Fibroblast of skin of back (primary cell): ENCODE measurements around the gene RUNX2.
A peak's percentile ranks its signal among the peaks of the same experiment; 100 is the strongest.

ENCODE experiments used
- DNase-seq: peaks from one replicate; pipeline ENCODE4 v3.0.0-alpha.2; 2013

Gene RUNX2

DNA sequence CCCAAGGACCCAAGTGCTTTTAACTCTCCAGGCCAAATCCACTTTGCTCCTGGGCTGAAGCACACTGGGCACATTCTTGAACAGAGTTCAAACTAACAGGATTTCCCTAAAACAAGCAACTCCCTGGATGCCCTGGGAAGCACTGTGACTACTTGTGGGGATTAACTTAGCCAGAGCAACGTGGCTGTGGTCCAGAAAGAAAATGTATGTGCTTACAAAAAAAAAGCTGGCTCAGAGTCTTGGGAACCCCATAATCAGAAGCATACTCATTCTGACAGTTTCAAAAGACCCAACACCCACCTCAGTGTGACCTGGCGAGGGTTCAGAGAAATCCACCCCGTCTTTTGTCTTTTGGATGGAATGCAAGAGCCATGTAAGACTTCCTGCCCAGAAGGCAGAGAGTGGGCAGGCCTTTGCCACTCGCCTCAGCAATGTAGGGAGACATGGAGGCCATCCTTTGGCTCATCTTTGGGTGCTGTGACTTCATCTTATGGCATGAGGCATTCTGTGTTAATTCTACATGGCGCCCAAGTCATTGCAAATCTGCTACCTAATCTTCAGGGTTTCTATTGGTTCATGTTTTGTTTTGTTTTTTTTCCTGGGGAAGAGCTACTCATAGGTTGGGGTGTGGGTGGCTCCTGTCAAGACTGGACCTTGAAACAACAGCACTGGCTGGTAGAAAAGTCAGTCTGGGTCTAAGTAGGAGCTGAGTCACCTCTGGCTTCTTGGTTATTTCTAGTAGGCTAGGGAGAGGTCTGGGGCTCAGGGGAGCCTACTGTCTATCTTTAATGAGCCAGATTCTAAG, 298.2 kb downstream of the RUNX2 start:
- peak; percentile 90 for DNase-seq

DNA sequence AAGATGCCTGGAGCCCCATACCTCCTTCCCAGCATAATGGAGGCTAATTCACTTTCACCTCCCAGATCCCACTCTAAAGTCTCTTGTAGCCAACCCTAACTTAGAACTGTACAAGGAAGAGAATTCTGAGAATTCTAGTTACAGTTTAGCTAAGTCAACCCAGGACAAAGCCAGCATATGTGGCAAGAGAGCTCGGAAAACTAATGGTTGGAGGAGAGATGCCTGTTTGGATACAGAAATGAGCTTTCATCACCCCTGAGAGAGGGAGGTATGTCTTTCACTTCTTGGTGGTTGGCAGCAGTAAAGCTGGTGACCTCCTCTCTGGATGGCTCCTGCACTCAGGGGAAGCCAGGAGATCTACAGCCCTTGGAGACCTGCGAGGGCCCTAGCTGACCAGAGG, 302.2 kb downstream of the RUNX2 start:
- no peak for DNase-seq

DNA sequence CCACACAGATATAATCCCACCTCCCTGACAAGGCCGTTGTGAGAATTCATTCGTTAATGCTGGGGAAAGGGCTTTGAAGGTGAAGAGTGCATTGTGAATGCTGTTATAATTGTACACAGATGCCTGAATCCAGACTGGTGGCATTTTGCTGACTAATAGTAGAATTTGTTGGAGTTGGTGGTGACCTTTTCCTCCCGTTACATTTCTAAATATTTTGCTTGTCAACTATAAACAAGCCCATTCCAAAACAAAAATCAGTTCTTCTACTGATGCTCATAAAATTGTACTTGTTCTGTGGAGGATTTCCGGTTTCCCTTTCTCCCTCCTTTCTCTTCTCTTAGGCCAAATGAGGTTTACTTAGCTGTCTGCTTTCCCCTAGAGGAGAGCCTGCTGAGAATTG, 302.7 kb downstream of the RUNX2 start:
- no peak for DNase-seq

DNA sequence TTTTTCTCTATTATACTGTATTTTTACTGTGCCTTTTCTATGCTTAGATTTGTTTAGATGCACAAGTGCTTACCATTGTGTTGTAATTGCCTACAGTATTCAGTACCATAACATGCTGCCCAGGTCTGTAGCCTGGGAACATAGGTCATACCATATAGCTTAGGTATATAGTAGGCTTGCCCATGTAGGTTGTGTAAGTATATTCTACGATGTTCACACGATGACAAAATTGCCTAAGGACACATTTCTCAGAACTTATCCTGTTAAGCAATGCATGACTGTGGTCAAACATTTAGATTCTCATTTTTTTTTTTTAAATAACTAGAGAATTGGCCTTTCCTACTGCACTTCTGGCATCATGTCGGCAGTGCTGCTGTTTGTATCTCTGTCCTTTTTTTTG, 303.3 kb downstream of the RUNX2 start:
- no peak for DNase-seq

DNA sequence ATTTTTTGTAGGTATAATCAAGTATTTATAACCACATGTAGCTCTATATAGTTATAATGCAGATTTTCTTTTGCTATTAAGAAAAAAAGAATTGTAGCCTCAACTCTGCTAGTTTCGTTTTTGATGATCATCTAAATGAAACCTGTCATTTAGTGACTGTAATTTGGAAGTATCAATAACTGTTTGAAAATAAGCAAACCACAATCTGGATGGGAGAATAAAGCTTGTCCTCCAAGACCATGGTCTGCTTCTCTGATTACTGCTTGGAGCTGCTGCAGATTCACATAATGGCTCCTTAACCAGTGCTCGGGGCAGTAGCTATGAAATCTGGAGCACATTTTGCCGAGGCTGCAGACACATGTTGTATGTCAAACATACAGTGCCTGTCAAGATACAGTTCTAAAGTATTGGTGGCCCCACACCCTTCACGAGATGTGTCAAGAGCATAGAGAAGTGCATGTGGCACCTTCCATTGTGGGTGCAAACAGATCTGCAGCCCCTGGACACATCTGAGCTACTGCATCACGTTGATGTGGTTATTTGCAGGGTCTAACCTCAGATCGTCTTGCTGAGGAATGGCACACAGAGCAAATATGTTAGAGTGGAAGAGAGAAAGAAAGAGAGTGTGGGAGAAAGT, 305.3 kb downstream of the RUNX2 start:
- DNase-seq: no peak

DNA sequence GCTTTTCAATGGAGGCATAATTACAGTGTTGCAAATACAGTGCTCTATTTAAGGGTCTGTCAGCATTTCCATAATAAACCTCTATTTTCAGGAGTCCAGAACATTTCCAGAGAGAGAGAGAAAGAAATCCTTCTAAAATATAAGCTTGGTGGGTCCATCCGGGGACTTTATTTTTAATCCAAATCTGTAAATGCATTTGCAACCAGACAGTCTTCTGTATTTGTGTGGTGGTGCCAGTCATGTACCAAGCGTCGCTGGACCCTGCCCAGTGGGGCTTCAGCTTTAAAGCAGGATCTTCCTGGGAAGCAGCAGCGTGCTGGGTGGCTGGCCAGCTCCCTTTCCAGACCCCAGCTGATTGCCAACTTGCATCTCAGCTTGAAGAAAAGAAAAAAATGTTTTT, 306.1 kb downstream of the RUNX2 start:
- DNase-seq: no peak

DNA sequence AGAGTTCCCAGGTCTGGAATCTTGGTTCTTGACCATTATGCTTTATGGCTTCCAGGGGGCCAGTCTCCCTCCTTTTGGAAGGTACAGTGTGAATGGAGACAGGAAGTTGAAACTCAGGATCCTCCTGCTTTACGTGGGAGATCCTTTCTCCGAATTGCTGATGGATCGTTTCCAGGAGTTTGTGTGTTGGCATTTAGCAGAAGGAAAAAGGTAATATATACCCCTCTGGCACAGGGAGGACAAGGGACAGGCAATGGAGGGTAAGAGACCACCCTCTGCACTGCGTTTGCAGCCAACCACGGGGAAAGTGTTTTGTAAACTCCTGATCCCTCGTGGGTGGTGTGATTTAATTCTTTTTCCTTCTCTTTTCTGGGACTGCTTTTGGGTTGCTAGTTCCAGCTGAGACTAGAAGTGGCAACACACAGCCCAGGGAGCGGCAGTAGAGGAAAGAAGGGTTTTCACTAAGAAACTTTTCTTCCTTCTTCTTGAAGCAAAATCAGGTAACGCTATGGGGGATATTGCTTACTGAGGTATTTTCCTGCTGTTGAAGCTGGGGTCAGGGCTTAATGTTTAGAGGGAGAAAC, 307.2 kb downstream of the RUNX2 start:
- no peak for DNase-seq

DNA sequence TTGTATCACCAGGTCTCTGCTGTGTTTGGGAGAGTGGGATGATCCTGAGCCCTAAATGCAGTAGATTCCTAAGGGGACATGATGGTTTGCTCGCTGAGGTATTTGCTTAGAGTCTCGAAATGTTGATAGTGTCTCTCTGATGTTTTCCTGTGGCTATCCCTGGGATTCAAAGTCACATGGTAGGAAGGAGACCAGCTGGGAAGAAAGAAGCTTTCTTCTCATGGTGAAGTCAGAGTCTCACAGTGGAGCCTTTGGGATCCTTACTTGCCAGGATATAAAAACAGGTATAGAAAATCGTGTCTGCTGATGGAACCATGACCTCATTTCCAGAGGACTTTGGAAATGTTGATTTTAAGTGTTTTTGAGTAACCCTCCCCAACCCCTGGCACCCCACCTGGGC, 308.9 kb downstream of the RUNX2 start:
- DNase-seq: no peak

DNA sequence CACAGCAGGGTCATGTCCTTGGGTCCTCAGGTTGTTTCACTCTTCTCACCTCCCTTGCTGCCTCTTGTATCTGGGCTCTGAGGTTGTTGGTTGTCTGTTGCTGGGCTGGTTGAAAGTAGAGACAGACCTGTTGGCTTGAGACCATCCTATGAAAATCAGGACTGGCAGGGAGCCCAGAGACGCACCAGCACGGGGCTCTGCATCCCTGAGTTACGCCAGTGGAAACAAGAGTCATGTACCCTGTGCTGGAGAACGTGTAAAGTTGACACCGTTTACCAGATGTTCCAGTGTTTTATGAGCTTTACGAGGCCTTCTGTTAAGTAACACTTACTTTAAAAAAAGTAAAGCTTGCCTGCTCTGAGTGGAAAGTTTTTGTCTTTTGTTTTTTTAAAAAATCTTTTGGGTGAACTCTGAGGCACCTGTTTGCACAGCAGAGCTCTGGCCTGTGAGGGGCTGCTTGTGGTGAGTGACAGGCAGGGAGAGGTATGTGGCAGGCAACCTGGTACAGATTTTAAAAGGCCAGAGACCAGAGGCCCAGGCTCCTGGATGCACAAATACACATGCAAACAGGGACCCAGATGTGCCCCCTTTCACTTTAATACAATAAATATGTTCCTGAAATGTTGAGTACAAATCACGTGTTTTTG, 309.6 kb downstream of the RUNX2 start:
- no peak for DNase-seq

DNA sequence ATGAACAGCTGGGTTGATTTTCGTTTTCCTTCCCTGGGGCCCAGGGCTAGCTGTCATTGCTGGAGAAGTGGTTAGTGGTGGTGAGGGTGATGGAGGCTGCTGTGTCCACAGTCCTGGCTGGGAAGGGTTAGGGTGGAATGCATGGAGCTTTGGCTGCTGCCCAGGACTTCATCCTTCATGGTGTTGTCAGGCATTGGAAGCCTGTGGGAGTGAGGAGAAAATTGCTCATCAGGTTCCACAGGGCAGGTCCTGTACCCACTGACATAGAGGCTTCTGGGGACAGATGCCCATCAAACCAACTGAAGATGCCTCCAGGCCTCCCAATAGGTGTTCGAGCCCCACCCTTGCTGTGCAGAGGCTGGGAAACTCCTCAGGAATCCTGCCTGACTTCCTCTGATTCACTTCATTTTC, 312.0 kb downstream of the RUNX2 start:
- peak; percentile 85 for DNase-seq

DNA sequence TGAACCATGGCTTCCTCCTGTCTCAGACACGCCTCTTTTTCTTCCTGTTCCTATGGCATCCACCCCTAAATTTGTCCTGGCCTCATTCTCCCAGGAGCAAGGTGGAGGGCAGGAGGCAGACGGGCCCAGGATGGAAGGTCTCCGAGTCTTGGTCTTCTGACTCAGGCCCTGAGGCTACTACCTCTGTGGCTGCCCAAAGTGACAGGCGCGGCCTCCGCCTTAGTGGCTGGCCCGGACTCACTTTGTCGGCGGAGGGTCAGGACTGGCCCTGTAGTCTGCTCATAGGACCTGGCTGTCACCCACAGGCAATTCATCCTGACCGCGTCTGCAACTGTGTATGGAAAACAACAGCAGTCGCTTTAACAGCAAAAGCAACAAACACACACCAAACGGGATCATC, 312.7 kb downstream of the RUNX2 start:
- DNase-seq: no peak

DNA sequence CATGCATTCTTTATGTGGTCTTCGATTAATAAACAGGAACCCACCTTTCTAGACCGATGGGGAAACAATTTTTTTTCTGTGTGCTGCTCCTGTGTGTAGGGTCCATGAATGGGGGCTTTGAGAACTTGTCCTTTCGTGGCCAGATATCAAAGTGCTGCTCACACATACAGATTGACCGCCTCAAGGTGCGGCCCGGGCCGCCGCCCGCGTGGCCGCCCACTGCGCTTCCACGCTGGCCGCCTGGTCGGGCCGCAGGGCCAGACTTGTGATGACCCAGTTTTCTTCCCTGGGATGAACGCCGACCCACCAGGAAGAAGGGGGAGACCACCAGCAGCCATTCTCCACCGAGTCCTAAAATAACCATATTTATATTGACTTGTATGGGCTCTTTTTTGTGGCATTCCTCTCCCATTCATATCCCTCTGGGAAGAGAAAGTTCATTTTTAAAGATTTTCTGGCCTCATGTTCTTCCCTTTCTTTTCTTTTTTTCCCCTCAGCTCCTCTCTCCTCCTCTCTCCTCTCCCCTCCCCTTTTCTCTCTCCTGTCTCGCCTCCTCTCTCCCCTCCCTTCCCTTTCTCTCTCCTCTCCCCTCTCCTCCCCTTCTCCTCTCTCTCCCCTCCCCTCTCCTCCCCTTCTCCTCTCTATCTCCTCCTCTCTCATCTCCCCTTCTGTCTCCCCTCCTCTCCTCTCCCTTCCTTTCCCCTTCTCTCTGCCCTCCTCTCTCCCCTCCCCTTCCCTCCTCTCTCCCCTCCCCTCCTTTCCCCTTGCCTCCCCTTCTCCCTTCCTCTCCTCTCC, 314.4 kb downstream of the RUNX2 start:
- DNase-seq: no peak

DNA sequence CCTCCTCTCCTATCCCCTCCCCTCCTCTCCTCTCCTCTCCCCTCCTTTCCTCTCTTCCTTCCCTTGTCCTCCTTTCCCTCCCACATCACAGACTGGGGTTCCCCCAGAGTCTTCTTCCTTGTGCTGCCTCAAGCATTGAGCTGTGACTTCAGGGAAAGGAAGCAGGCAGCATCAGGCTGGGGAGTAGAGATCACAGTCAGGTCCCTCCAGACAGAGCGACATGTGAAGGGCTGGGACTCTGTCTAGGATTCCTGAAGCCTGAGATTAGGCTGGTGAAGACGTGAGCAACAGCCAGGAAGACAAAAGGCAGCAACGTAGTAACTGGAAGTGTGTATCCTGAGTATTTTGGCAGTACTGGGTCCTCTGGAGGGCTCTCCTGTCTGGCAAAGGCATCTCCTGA, 315.0 kb downstream of the RUNX2 start:
- no peak for DNase-seq

DNA sequence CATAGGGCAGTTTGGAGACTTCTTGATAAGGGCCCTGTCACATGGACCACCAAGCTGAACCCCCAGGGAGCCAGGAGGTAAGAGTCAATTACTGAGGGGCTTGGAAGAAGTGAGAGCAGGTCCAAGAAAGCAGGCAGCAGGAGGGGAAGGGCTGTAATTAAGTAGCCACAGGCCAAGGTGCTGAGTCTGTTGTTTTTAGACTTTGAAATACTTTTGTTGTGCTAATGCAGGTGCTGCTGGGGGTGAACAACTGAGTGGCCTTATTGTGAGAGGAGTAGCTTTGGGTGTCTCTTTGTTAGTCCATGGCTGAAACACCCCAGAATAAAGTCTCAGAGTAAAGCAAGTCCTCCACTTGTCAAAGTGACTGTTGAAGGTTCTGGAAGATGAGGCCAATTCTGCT, 316.6 kb downstream of the RUNX2 start:
- DNase-seq: no peak

DNA sequence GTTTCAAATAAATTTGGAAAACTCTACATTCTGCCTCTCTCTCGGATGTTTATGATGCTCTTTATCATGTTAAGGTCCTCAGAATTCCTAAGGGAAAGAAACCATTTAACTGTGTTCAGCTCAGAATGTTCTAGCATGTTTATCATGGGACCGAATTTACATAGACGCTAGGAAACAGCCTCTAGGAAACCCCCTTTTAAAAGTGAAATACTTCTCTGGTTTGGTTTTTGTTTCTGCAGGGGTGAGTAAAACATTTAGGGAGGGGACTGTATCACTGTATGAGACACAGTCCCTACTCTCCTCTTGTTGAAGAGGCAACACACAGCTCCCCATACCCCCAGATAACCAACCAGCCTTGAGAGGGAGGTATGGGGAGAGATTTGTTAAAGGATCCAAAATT, 317.2 kb downstream of the RUNX2 start:
- DNase-seq: no peak

DNA sequence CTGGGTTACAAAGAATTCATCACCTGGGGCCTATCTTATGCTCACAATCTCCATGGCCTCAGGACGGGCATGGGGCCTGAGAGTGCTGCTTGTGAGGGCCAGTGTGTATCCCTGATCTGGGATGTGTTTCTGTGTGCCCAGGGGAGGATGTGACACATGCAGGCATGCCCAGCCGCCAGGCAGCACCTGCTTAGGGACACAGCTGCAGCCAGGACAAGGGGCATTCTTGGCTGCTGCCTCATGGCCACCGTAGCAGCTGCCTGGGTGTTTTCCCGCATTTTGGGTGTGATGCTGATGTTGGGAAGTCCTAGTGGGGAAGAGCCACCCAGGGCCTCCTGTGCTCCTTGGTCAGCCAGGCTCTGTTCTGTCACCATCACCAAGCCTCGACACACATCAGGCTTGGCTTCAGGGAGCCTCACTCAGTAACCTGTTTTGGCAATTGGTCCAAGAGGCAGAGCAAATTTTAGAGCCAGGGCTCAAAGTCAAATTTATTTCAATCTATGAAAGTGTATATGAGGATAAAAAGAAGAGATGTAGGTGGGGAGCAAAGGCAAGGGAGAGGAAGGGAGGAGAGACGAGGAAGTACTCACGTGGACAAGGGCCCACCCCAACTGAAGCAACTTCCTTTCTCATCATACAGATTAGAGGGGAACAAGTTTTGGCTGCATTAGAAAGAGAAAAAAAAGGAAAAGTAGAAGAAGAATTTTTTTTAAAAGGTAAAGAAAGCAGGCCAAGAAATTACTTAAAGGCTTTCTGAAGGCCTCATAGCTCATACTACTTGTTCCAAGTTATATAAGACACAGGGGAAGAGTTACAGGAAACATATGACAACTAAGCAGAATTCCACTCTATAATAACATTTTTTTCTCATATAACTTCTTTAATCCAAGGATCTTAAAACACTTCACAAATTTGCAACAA, 319.5 kb downstream of the RUNX2 start:
- DNase-seq: peak; percentile 56

DNA sequence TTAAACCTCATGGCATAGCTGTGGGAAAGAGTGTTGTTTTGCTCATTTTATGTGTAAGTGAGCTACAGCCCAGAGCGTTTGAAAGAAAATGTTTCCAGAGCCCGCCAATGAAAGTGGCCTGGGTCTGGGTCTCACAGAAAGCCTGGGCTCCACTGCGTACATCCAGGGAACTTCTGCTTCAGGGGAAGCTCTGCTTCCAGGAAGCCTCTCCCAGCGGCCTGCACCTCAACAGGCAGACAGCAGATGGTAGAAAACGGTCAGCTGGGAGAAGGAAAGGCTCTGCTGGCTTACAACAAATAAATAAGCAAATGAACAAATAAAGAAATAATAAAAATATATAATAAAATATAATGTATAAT, 320.1 kb downstream of the RUNX2 start:
- DNase-seq: no peak

DNA sequence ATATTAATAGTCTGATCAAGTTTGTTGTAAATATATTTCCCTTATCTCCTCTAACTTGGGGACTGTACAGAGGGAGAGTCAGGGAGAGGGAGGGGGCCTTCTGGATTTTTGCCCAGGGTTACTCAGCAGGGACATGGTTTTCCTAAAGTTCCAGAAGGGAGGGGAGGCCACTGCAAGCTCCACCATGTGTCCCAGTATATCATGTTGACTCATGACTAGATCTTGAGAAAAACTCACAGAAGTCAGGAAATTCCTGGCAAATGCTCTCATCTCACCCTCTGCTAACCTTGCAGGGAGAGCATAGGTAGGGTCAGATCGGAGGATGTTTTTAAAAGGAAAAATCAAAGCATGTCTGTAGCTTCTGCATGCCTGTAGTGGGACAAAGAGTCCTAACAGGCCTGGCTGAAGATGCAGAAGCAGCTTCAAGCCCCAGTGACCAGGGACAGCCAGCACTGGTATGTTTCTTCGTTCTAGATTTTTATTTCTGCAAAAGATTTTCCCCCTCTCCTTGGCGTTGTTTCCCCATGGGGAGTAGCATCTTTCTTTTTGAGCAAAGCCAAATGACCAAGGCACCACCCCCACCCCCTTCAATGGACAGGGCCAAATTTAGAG, 322.5 kb downstream of the RUNX2 start:
- peak; percentile 99 for DNase-seq

DNA sequence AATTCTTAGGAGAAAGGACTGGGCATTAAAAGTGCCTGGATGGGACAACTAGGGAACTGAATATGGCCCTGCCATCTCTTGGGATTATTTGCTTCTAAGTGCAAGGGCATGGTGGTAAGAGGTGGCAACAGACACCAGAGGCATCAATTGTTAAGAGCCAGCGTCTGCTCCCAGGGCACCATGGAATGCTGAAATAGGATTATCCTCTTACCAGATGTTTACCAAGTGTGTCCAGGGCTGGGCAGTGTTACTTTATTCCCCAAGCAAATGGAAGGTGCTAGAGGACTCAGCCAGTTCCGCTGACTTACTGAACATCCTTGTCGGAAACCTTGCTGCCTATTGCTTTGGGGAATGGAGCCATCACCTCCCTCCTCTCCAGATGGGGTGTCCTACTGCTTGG, 323.2 kb downstream of the RUNX2 start:
- no peak for DNase-seq

DNA sequence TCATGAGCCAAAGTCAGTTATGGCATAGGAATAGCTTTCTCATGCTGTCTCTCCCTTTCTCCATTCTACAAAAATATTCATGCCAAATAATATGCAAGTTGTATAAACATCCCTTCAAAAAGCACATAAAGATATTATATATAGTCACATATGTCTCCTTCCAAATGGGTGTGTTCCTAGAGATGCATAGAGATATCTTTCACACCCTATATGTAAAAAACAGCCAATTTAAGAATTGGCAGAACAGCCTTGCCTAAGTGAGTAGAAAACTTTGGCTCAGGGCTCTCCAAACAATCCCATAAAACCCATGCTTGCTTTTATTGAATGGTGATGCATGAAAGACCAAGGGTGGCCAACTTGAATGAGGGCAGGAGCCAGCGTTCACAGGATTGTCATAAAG, 324.3 kb downstream of the RUNX2 start:
- DNase-seq: no peak
